ENCODE data around the gene PEDS1. TPM values are rescaled to one million over a fixed set of nuclear protein-coding genes. Genes with fewer than 3 reads are reported as not detected.

Gene PEDS1
- total and polyA plus RNA-seq, 2 of the 13 experiments (the other 11 are each of a cell fraction or from before 2014, with no cell fraction given), result 30.5 to 93.9 TPM

DNA sequence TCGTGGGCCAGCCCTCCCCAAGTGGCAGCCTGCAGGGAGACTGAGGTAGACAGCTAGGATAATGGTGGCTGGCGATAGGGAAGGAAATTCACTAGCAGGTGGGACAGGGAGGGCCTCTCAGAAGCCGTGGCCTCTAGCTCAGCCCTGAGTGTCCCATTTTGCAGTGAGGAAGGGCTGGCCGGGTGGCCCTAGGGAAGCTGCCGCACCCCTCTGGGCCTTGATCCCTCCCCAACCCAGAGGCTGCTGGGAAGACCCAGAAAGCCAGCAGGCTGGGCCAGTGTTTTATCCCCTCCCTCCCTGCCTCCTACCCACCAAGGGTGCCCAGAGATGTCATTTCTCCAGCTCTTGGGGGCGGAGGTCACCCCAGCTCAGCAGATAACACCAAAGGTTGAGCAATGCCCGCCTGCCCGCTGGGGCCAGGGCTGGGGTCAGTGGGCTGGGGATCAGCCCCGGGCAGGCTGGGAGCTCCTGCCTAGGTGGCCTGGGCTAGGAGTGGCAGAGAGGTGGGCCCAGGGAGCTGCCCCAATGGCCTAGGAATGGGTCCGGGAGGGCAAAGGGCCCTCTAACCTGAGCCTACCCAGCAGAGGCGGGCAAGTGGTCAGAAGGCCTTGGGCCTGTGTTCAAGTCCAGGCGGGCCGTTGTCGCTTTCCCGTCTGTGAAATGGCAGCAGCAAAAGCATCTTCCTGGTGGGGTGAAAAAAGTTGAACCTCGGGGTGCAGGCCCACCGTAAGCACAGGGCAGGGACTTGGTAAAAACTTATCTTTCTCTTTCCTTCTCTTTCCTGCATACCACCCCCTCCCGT is 35.6 kb upstream of the PEDS1 start (continued):
- TF ChIP-seq HNF4G (IDR thresholded peaks at IDR 0.05; ENCODE audit: borderline replicate concordance, low read depth, low read length) (peak; percentile 98), HNF4G (CRISPR knock-in tag; IDR thresholded peaks at IDR 0.05; ENCODE audit: borderline replicate concordance, low read depth) (peak; percentile 96), ZNF530 (CRISPR knock-in tag; IDR thresholded peaks at IDR 0.05; ENCODE audit: low read depth) (no peak), HOXA3 (CRISPR knock-in tag; IDR thresholded peaks at IDR 0.05) (peak; percentile 97), ZNF558 (CRISPR knock-in tag; IDR thresholded peaks at IDR 0.05; ENCODE audit: borderline replicate concordance) (peak; percentile 34; the same call in 1 of the 2 replicates), ZNF44 (CRISPR knock-in tag; IDR thresholded peaks at IDR 0.05) (0 out of 2 replicates have a peak, but pooled peaks have one; percentile 77), ZC3H4 (CRISPR knock-in tag; IDR thresholded peaks at IDR 0.05; ENCODE audit: borderline replicate concordance) (peak; percentile 61), PAWR (CRISPR knock-in tag; IDR thresholded peaks at IDR 0.05; ENCODE audit: borderline replicate concordance) (peak; percentile 24; the same call in 1 of the 2 replicates), STAG1 (CRISPR knock-in tag; IDR thresholded peaks at IDR 0.05) (peak; percentile 56), NFRKB (IDR thresholded peaks at IDR 0.05) (no peak), ZNF709 (CRISPR knock-in tag; IDR thresholded peaks at IDR 0.05) (0 out of 2 replicates have a peak, but pooled peaks have one; percentile 73), ZNF251 (CRISPR knock-in tag; IDR thresholded peaks at IDR 0.05) (no peak; the same call in 1 of the 2 replicates), NR2F2 (IDR thresholded peaks at IDR 0.05; ENCODE audit: borderline replicate concordance, low read depth) (peak; percentile 97), CBX2 (IDR thresholded peaks at IDR 0.05; ENCODE audit: low read depth, low read length) (no peak), CBX2 (CRISPR knock-in tag; IDR thresholded peaks at IDR 0.05; ENCODE audit: low read depth) (peak; percentile 67; the same call in 1 of the 2 replicates), HNRNPK (IDR thresholded peaks at IDR 0.05; ENCODE audit: low read depth, low read length, poor library complexity, severe bottlenecking) (no peak), ZNF224 (CRISPR knock-in tag; IDR thresholded peaks at IDR 0.05) (no peak), KAT2B (IDR thresholded peaks at IDR 0.05; ENCODE audit: borderline replicate concordance, low read depth, low read length) (no peak), ISX (CRISPR knock-in tag; conservative IDR thresholded peaks at IDR 0.05) (no peak), ZMAT3 (CRISPR knock-in tag; conservative IDR thresholded peaks at IDR 0.05) (peak; percentile 75; the same call in 1 of the 2 replicates), FOXK1 (CRISPR knock-in tag; IDR thresholded peaks at IDR 0.05; ENCODE audit: borderline replicate concordance, low read depth) (peak; percentile 88), TCF7L2 (IDR thresholded peaks at IDR 0.05; ENCODE audit: low read depth, low read length) (no peak), SRSF9 (IDR thresholded peaks at IDR 0.05; ENCODE audit: borderline replicate concordance, insufficient read depth, low read depth, low read length, poor library complexity, severe bottlenecking) (no peak), CBX5 (CRISPR knock-in tag; IDR thresholded peaks at IDR 0.05; ENCODE audit: borderline replicate concordance) (peak; percentile 94; the same call in 1 of the 2 replicates), YEATS4 (CRISPR knock-in tag; IDR thresholded peaks at IDR 0.05; ENCODE audit: borderline replicate concordance) (peak; percentile 81)
- TF ChIP-seq, protein P1, sequence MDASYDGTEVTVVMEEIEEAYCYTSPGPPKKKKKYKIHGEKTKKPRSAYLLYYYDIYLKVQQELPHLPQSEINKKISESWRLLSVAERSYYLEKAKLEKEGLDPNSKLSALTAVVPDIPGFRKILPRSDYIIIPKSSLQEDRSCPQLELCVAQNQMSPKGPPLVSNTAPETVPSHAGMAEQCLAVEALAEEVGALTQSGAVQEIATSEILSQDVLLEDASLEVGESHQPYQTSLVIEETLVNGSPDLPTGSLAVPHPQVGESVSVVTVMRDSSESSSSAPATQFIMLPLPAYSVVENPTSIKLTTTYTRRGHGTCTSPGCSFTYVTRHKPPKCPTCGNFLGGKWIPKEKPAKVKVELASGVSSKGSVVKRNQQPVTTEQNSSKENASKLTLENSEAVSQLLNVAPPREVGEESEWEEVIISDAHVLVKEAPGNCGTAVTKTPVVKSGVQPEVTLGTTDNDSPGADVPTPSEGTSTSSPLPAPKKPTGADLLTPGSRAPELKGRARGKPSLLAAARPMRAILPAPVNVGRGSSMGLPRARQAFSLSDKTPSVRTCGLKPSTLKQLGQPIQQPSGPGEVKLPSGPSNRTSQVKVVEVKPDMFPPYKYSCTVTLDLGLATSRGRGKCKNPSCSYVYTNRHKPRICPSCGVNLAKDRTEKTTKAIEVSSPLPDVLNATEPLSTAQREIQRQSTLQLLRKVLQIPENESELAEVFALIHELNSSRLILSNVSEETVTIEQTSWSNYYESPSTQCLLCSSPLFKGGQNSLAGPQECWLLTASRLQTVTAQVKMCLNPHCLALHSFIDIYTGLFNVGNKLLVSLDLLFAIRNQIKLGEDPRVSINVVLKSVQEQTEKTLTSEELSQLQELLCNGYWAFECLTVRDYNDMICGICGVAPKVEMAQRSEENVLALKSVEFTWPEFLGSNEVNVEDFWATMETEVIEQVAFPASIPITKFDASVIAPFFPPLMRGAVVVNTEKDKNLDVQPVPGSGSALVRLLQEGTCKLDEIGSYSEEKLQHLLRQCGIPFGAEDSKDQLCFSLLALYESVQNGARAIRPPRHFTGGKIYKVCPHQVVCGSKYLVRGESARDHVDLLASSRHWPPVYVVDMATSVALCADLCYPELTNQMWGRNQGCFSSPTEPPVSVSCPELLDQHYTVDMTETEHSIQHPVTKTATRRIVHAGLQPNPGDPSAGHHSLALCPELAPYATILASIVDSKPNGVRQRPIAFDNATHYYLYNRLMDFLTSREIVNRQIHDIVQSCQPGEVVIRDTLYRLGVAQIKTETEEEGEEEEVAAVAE (CRISPR knock-in tag; IDR thresholded peaks at IDR 0.05; ENCODE audit: borderline replicate concordance), result peak; percentile 68; the same call in 1 of the 2 replicates

All from HepG2 (cell line).